ENCODE measurements around the gene UTP3.

DNA sequence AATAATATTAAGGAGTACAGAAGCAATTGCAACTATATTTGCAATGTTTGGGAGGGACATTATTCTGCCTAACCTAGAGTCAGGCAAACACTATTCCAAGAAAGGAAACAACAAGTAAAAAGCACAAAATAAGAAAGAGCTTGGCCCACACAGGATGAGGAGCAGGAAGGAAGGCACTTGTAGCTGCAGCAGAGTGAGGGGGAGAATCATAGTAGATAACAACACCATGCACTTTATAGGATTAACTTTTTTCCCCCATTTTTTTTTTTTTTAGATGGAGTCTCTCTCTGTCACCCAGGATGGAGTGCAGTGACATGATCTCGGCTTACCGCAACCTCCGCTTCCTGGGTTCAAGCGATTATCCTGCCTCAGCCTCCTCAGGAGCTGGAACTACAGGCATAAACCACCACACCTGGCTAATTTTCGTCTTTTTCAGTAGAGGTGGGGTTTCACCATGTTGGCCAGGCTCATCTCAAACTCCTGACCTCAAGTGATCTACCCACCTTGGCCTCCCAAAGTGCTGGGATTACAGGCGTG, 11.7 kb upstream of the UTP3 start:
- TF ChIP-seq PTBP1 (IDR thresholded peaks at IDR 0.05; ENCODE audit: low read depth, low read length), result no peak
- TF ChIP-seq, protein P1, sequence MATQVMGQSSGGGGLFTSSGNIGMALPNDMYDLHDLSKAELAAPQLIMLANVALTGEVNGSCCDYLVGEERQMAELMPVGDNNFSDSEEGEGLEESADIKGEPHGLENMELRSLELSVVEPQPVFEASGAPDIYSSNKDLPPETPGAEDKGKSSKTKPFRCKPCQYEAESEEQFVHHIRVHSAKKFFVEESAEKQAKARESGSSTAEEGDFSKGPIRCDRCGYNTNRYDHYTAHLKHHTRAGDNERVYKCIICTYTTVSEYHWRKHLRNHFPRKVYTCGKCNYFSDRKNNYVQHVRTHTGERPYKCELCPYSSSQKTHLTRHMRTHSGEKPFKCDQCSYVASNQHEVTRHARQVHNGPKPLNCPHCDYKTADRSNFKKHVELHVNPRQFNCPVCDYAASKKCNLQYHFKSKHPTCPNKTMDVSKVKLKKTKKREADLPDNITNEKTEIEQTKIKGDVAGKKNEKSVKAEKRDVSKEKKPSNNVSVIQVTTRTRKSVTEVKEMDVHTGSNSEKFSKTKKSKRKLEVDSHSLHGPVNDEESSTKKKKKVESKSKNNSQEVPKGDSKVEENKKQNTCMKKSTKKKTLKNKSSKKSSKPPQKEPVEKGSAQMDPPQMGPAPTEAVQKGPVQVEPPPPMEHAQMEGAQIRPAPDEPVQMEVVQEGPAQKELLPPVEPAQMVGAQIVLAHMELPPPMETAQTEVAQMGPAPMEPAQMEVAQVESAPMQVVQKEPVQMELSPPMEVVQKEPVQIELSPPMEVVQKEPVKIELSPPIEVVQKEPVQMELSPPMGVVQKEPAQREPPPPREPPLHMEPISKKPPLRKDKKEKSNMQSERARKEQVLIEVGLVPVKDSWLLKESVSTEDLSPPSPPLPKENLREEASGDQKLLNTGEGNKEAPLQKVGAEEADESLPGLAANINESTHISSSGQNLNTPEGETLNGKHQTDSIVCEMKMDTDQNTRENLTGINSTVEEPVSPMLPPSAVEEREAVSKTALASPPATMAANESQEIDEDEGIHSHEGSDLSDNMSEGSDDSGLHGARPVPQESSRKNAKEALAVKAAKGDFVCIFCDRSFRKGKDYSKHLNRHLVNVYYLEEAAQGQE (IDR thresholded peaks at IDR 0.05; ENCODE audit: borderline replicate concordance), result no peak
- TF ChIP-seq, protein P1 (CRISPR knock-in tag; IDR thresholded peaks at IDR 0.05; ENCODE audit: low read depth), result no peak
- TF ChIP-seq FOXM1 (IDR thresholded peaks at IDR 0.05; ENCODE audit: low read depth), result no peak
- TF ChIP-seq FOXM1 (CRISPR knock-in tag; IDR thresholded peaks at IDR 0.05; ENCODE audit: low read depth), result no peak
- no peak for TF ChIP-seq SIN3A (IDR thresholded peaks at IDR 0.05; ENCODE audit: borderline replicate concordance in 2 of 2, control insufficient read depth in 1 of 2, low read depth in 2 of 2, low read length in 2 of 2)
- TF ChIP-seq TRIM24 (IDR thresholded peaks at IDR 0.05), result no peak
- TF ChIP-seq ETV5 (CRISPR knock-in tag; IDR thresholded peaks at IDR 0.05; ENCODE audit: low read depth), result no peak
- TF ChIP-seq L3MBTL2 (IDR thresholded peaks at IDR 0.05), result no peak
- no peak for TF ChIP-seq SIRT6 (IDR thresholded peaks at IDR 0.05; ENCODE audit: low read depth, low read length)
- TF ChIP-seq, protein P2, sequence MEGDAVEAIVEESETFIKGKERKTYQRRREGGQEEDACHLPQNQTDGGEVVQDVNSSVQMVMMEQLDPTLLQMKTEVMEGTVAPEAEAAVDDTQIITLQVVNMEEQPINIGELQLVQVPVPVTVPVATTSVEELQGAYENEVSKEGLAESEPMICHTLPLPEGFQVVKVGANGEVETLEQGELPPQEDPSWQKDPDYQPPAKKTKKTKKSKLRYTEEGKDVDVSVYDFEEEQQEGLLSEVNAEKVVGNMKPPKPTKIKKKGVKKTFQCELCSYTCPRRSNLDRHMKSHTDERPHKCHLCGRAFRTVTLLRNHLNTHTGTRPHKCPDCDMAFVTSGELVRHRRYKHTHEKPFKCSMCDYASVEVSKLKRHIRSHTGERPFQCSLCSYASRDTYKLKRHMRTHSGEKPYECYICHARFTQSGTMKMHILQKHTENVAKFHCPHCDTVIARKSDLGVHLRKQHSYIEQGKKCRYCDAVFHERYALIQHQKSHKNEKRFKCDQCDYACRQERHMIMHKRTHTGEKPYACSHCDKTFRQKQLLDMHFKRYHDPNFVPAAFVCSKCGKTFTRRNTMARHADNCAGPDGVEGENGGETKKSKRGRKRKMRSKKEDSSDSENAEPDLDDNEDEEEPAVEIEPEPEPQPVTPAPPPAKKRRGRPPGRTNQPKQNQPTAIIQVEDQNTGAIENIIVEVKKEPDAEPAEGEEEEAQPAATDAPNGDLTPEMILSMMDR (IDR thresholded peaks at IDR 0.05 in 2 of 3, conservative IDR thresholded peaks at IDR 0.05 in 1 of 3; ENCODE audit: insufficient read depth in 2 of 3, low read depth in 1 of 3, low read length in 3 of 3), result no peak
- no peak for TF ChIP-seq ATF1 (CRISPR knock-in tag; IDR thresholded peaks at IDR 0.05)
- TF ChIP-seq ATF1 (tag; IDR thresholded peaks at IDR 0.05), result no peak
- no peak for TF ChIP-seq EGR1 (conservative IDR thresholded peaks at IDR 0.05)

Measured in K562 (cell line).